GM18907 (cell line): Measurements from ENCODE around the gene SETD1B.

Experiments
- ATAC-seq: cut with Tn5 transposase; IDR thresholded peaks from one replicate; pipeline ENCODE4 v1.9.1; 2021; ENCODE audit warnings: mild to moderate bottlenecking, moderate library complexity; ENCODE audit not compliant: unreplicated experiment

Gene SETD1B

DNA sequence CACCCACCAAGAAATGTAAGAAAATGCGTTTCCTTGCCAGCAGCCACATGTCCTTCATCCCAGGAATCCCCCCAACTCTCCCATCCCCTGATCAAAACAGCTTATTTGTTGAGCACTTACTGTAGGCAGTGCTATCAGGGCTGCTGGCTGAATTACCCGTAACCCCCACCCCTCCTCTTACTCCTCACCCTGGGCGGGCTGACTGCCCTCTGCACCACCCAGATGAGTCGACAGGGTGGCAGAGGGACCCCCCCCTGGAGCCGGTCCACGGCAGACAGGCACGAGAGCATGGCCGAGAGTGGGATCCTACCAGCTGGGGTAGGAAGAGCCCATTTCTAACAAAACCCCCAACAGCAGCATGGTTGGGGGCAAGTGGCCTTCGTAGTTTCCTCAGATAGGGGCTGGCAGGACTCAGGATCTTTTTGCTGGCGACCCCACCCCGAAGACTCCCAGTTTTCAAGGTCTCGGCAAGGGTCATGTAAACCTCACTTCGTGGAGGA is 9.2 kb upstream of the SETD1B start:
- ATAC-seq, result peak; percentile 0

DNA sequence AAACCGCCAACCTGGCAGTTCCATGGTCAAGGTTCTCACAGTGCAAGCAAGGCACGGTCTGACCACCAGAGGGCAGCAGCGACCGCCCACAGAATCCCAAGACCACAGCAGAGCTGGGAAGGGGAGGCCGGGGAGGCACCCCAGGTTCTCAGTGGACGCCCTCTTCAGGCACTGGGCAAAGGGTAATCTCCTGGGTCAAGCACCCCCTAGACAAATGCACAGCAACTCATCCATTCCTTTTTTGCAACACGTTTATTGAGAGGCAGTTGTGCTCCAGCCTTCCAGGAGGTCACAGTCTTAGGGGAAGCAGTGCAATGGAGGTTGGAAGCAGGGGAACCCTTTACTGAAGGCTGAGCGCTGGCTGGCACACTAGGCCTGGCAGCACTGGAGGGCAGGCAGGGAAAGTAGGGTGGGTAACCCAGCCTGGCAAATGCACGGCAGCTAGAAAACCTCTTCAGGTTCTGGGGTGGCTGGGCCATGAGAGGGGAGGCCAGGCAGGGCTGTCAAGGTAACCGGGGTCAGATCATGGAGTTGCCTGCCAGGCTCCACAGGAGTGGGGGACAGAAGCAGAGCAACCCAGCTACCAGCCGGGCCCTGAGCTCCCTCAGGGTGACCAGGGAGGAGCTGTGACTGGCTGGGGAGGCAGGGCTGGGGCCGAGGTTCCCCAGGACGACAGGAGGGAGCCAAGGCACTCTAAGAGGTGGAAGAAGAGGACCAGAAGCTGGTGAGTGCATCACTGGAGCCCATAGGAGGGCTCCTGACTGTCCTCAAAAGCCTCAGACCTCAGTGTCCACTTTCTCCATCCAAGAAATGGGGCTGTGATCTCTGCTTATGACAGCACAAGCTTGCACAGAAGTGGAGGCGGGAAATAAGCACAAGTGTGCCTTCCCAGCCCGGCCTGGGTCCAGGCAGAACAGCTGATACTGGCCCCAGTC is 8.5 kb upstream of the SETD1B start:
- ATAC-seq, result peak; percentile 23

DNA sequence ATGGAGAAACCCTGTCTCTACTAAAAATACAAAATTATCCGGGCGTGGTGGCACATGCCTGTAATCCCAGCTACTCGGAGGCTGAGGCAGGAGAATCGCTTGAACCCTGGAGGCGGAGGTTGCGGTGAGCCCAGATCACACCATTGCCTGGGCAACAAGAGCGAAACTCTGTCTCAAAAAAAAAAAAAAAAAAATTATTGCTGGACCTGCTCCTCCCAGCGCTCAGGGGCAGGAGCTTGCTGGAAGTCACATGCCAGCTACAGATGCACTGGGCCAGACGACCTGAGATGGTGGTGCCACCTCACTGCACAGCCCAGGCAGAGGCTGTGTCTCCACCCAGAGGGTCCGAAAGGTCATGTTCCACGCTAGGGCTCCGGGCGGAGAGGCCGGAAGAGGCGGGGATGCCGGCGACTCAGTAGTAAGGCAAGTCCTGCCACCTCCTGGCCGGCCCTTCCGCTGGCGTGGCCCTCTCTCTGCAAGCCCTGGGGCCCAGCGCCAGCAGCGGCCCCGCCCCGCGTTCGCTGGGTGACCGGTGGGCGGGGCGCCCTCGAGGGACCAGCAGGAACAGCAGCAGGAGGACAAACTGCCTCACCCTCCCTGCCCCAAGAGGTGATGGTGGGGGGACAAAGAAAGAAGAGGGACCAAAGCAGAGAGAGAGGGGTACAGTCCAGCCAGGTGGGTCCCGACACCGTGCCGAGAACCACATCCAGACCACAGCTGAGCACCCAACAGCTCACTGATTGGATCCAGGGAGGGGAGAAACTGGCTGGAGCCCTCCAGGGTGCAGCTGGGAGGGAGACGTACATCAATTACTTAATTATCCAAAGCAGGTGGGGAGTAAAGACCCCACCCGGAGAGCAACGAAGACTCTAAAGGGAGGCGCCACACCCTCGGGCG is 6.7 kb upstream of the SETD1B start:
- ATAC-seq, result no peak

DNA sequence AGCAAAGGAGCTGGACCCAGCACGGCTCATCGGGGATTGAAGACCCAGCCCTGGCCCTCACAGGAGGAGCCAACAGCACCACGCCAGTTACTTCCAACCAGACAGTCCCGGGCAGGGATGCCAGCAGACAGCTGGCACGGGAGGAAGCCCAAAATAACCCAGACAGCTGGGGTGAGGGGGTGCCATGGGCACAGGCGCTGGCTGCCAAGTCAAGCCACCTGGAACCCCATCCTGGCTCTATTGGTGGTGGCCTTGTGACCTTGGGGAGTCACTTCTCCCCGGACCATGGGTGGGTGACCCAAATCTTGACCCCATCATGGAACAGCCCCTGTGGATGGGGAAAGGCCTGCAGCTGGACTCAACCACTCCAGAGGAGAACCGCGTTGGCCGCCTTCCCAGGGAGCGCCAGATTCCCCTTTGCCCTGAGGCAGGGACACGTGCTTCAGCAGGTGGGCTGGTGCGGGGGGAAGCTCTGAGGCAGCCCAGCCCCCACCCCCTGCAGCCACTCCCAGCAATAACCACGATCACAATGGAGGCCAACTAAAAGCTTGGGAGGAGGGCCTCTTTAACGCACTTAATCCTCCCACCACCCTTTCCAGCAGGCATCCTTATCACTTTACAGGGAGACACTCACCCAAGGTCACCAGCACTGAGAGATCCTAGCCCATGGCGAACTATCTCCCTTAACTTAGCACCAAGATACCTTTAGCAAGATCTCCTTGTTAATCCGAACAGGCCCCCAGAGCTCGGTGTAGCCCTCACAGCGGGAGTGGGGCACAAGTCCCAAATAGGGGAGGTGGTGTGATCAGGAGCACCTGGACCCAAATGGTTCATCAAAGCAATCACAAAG is 5.6 kb upstream of the SETD1B start:
- no peak for ATAC-seq

DNA sequence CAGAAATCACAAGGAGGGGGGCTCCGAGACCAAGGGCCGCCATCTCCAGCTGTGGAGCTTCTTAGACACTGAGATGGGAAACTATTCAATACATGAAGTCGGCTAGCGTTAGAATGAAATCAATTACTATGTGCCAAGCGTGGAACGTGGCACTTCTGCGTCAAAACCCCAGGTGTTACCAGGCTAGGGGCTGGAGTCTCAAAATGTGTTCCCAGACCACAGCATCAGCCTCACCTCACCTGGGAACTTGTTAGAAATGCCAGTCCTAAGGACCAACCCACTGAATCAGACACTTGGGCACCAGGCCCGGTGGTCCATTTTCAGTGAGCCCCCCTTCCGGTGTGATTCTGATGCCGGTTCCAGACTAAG is 5.0 kb upstream of the SETD1B start:
- ATAC-seq, result no peak

DNA sequence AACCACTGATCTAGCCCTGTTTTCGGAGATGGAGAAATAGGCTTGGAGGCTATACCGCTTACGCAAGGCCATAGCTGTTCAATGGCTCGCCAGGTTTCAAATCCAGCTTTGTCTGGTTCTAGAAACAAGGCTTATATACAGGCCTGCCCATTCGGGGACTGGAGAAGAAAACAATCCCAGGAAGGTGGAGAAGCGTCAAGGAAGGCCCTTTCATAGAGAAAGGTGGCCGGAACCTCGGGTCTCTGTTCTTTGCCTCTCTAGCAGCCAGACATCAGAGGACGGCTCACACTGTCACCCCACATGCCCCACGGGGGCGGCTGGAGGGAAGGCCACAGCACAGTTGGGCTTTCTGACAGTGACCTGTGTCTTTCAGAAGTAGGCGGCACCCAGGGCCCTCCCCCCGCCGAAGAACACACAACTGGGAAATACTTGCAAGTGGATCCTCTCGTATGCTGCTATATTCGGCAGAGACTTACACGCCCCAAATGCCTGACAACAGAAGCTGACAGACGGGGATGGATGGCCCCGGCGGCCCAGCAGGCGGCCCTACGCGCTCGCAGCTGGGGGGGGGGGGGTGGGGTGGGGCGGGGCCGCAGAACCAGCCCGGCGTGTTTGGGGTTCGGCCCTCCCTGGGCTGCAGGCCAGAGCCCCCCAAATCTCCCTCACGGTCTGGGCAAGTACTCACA is 4.5 kb upstream of the SETD1B start:
- no peak for ATAC-seq

DNA sequence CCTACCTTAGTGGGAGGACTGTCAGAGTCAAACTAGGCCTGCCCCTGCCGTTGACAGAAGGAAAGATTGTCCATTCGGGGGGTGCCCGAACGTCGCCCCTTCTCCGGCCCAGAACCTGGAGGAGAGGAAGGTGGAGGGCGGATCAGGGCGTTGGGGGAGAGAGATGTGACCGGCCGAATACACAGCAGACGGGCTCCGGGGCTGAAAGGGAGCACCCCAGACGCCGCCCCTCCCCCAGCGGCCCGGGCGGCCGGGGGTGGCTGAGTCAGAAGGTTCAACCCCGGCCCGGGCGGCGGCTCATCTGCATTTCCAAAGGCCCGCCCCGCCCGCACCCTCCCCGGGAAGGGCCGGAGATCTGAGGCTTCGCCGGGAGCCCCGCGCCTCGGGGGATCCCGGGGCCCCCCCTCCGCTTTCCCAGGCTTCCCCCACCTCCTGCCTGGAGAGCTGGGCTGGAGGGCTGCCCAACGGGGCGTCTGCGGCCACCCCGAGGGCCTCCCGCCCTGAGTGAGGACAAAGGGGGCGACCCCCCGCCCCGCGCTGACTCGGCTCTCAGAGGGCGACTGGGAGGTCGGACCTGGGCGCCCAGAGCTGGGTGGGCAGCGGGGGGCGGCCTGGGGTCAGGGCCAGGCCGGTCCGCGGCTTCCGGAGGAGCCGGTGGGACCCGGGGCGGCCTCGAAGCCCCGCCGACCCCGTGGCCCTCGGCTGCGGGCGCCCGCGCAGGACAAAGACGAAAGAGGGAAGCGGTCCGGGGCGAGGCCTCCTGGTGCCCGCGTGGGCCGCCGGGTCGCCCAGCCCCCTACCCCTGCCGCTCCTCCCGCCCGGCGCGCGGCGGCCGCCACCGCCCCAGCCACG is 3.7 kb upstream of the SETD1B start:
- peak; percentile 18 for ATAC-seq

DNA sequence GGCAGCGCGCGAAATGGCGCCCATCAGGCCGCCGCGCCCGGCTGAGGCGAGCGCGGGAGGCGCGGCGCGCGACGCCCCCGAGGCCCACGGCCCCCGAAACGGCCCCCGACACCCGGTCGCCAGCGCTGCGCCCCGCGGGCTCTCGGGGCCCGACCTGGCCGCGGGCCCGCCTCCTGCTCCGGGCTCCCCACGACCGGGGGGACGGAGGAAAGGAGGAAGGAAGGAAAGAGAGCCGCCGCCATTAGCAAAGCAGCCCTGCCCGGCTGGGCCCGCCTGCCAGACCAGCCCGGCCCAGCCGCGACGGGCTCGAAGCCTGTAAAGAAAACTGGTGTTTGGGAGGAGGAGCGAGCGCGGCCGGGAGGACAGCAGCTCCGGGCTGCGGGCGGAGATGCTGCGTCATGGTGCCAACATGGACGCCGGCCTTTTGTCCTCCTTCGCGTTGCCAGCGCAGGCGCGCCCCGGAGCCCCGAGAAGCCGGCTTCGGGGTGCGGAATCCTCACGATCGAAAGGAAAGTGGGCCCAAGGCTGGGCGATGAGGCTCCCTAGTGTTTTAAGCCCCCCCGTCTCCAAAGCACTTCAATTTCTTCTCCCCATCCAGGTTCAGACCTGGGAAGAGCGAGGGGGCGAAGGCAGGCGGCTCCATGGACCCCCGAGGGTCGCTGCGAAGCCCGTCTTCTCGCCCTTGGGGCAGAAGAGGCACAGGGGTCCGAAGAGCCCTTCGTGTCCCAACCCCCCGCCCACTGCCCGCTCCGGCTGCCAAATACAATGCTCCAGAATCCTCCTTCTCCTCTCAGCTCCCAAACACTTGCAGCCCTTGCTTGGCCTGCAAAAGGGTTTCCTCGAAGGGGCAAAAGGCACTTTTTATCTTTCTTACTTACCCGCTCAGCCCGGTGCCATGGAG is 2.9 kb upstream of the SETD1B start:
- no peak for ATAC-seq

DNA sequence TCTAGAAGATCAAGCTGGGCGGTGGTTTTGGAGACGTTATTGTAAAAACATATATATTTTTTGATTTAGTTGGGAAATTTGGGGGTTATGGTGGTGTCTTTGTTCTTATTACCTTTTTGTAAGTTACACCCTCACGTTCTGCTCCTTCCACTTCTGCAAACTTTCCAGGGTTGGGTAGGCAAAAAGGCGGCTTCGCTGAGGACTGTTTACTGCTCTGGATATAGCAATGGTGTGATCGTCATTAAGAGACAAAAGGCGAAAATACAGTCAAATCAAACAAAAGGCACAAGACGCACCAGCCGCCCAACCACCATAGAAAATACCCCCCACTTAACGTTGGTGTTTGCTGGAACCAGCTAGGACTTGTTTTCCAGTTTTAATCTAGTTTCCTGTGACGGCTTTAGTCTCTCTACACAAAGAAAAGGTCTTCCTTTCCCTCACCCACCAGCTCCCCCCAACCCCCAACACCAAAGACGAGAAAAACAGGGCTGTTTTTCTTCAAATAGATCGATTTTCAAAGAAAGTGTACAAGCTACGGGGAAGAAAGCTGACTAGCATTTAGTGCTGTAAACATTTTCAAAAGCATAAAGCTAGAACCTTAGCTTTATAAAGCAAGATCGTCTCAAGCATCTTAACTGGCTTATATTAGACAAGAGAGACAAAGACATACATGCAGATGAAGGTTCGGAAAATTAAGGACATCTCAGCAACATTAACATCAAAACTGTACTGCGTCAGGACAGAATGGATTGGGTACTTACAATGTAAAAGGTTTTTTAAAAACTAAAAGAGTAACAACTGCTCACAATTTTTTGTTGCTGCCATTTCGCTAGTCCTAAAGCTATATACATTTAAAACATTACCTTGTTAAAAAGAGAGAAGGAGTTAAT is 2.0 kb upstream of the SETD1B start:
- ATAC-seq, result no peak

DNA sequence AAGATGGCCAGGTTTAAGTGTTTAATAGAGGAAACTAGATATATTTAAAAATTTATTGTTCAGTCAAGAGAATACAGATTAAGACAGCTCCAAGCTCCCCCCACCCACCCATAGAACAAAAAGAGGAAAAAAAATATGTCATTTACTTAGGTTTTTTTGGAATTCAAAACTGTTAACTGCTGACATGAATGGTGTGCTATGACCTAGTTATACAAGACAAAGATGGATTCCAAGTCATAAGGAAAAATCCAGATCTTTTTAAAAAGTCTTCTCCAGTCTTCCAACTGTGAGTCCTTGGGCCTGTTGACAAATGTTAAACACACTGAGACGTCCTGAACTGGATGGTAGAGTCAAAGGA is 1.3 kb upstream of the SETD1B start:
- no peak for ATAC-seq

DNA sequence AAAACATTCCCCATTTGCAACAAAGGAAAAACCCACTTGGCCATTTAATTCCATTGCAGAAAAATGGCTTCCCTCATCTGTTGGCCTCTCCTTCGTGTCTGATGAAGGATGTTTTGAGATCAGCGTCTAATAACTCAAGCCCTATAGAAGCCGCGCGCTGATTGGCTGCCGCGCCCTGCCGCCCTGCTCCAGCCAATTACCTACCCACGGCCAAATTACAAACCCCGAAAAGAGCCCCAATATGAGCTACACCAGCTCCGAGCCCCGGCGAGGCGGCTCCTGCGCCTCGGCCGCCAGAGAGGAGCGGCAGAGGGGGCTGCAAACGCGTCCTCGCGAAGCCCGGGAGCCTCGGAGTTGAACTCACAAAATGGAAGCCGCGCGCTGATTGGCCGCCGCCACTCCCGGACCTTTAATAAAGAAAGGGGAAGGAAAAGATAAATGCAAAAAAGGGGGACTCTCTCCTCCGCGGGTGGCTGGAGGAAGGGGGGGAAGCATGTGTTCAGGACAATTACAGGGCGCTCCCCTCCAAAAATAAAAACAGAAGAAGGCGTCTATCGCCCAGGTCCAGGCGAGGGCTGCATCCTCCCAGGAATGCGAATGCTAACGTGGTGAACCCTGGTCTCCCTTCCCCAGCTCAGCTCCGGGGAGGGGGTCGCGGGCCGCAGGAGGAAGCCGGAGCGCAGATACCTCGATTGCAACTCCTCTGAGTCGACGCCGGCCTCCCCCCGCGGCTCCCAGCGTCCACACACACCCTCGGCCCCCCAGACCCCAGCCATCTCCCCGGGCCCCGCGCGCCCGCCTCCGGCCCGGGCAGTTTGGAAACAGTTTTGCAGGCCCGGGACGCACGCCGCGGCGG is 738 bp upstream of the SETD1B start:
- peak; percentile 50 for ATAC-seq

DNA sequence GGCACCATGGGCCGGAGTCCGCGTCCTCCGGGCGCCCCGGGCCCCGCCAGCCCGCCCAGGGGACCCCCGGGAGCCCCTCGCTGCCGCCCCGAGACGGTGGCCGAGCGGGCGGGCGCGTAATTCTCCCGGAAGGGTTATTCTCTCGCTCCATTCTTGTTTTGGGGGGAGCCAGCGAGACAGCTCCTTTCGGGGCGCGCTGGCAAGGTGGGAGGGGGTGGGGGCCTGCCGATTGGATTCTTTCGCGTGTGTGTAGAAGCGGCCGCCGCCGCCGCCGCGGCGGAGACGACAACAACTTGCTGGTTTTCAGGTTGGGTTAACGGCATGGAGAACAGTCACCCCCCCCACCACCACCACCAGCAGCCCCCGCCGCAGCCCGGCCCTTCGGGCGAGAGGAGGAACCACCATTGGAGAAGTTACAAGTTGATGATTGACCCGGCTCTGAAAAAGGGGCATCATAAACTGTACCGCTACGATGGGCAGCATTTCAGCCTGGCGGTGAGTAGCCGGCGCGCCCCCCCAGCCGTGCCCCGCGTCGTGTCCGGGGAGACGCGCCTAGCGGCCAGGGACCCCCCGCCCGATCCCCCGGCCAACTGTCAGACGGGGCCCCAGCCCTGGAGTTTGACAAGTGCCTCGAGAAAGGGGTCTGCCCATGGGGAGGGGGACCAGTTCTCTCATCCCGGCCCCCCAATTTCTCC is 755 bp downstream of the SETD1B start:
- ATAC-seq, result no peak

DNA sequence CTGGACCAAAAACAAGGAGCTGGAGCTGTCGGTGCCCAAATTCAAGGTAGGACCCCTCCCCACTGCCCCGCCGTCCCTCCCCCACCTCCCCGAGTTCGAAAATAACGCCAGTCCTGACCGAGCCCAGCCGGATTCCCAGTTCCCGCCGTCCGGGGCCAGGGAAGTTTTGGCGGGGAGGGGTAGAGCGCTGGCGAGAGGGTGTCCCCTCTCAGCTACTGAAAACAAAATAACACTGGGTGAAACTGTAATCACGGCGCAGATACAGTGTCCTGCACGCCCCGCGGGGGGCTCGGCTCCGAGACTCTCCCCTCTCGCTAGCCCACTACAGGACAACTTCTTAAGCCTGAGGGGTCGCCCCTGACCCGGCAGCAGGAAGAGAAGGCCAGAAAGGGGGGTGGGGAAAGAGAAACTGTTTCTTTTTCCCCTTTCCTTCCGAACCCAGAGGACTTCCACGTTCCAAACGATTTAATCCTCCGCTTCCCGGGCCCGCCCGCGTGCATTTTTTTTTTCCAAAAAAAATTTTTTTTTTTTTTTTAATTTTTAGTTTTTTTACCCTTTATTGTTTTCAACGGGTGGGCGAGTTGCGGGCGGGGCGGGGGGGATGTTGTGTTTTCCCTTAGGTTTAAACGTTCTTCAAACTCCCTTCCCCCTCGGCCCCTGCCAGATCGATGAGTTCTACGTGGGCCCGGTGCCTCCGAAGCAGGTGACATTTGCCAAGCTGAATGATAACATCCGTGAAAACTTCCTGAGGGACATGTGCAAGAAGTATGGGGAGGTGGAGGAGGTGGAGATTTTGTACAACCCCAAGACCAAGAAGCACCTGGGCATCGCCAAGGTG is 1.6 kb downstream of the SETD1B start:
- no peak for ATAC-seq

DNA sequence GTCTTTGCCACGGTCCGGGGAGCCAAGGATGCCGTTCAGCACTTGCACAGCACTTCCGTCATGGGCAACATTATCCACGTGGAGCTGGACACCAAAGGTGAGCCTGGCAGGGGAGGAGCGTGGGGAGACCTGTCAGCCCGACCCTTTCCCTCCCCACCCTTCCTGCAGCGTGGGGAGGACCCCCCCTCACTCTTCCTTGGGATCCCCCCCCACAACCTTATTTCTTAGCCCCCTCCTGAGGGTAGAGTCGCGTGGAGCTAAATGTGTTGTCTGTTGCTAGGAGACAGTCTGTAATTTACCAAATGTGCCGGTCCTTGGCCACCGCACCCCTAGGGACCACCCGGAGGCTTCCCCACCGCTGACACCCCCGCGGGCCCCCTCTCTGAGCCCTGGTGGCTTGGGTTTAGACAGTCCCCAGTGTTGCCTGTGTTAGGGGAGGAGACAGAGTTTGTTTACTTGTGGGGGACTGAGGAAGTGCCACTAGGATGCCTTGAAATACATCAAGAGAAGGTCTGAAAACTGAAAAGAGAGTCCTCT is 2.3 kb downstream of the SETD1B start:
- no peak for ATAC-seq
